ENCODE data around the gene TMEM161B. TPM values are rescaled to one million over a fixed set of nuclear protein-coding genes. Genes with fewer than 3 reads are reported as not detected.

Gene TMEM161B
- total and polyA plus RNA-seq, 2 donors (not counting 3 experiments of a cell fraction or from before 2014, with no cell fraction given): 5.3 to 11.6 TPM

GRCh38 chr5:88251048-88251711 lies 17.5 kb downstream of the TMEM161B start:
- no peaks in the 10 kb centered on the region for H3K9me3 ChIP-seq (replicated peaks; ENCODE audit: control insufficient read depth, insufficient read depth, low read length)
- no peak overlapping the region for H3K27ac ChIP-seq (ENCODE audit: insufficient read depth, low read depth, low read length)
- ChIA-PET CTCF (no interaction called here), POLR2A (no interaction called here)
- H3K4me3 ChIP-seq (replicated peaks in 1 of 3; ENCODE audit: insufficient read depth in 1 of 3, low read depth in 1 of 3, low read length in 3 of 3): no peak overlapping the region
- BruUV-seq (replicated peaks): no TSS peak
- no peak overlapping the region for H3K9ac ChIP-seq (replicated peaks; ENCODE audit: extremely low read depth, insufficient read depth, low read length)
- TF ChIP-seq GATA2 (IDR thresholded peaks at IDR 0.05; ENCODE audit: insufficient read depth, insufficient read length, low read depth, low read length) (no peak), MYC (IDR thresholded peaks at IDR 0.05; ENCODE audit: low read depth, low read length) (no peak), MAX (IDR thresholded peaks at IDR 0.05; ENCODE audit: insufficient read depth, insufficient read length) (no peak), FOS (IDR thresholded peaks at IDR 0.05; ENCODE audit: borderline replicate concordance, insufficient read depth, low read length) (no peak)
- H3K36me3 ChIP-seq (ENCODE audit: control insufficient read depth in 2 of 2, extremely low read depth in 1 of 2, insufficient read depth in 2 of 2, low read length in 2 of 2): no peaks in the 10 kb centered on the region
- no peak overlapping the region for H2AFZ ChIP-seq (ENCODE audit: low read depth, low read length)
- intact Hi-C loops (cut with micrococcal nuclease): no loop called here
- H3K4me1 ChIP-seq (ENCODE audit: control insufficient read depth, extremely low read depth, insufficient read depth, low read length): no peaks in the 10 kb centered on the region
- H3K79me2 ChIP-seq (ENCODE audit: control insufficient read depth, insufficient read depth, low read length): peaks cover 61% of the 10 kb centered on the region
- H3K9me1 ChIP-seq (replicated peaks; ENCODE audit: control insufficient read depth, extremely low read depth, insufficient read depth, low read length): no peaks in the 10 kb centered on the region
- dilution Hi-C loops (cut with MboI; ENCODE audit: extremely low pct_ligation_motif_present, low sequenced_read_pairs): no loop called here
- H4K20me1 ChIP-seq (replicated peaks; ENCODE audit: control insufficient read depth, extremely low read depth, insufficient read depth, low read length): peaks cover 7% of the 10 kb centered on the region
- FAIRE-seq: no peak
- no peak overlapping the region for H3K4me2 ChIP-seq (ENCODE audit: insufficient read depth, low read length)
- no peak for DNase-seq (ENCODE audit: low read depth, low spot score)
- no peaks in the 10 kb centered on the region for H3K27me3 ChIP-seq (ENCODE audit: control insufficient read depth in 2 of 2, insufficient read depth in 2 of 2, low read length in 2 of 2)

GRCh38 chr5:88250010-88250409 lies 18.6 kb downstream of the TMEM161B start:
- FAIRE-seq: no peak
- no peak overlapping the region for H3K4me3 ChIP-seq (replicated peaks in 1 of 3; ENCODE audit: insufficient read depth in 1 of 3, low read depth in 1 of 3, low read length in 3 of 3)
- no peak for DNase-seq (ENCODE audit: low read depth, low spot score)
- no peak overlapping the region for H3K4me2 ChIP-seq (ENCODE audit: insufficient read depth, low read length)
- ChIA-PET POLR2A (no interaction called here), CTCF (no interaction called here)
- H2AFZ ChIP-seq (ENCODE audit: low read depth, low read length): no peak overlapping the region
- no peaks in the 10 kb centered on the region for H3K9me3 ChIP-seq (replicated peaks; ENCODE audit: control insufficient read depth, insufficient read depth, low read length)
- H3K27me3 ChIP-seq (ENCODE audit: control insufficient read depth in 2 of 2, insufficient read depth in 2 of 2, low read length in 2 of 2): no peaks in the 10 kb centered on the region
- no peaks in the 10 kb centered on the region for H3K36me3 ChIP-seq (ENCODE audit: control insufficient read depth in 2 of 2, extremely low read depth in 1 of 2, insufficient read depth in 2 of 2, low read length in 2 of 2)
- H3K27ac ChIP-seq (ENCODE audit: insufficient read depth, low read depth, low read length): no peak overlapping the region
- BruUV-seq (replicated peaks): no TSS peak
- H3K9me1 ChIP-seq (replicated peaks; ENCODE audit: control insufficient read depth, extremely low read depth, insufficient read depth, low read length): no peaks in the 10 kb centered on the region
- intact Hi-C loops (cut with micrococcal nuclease): no loop called here
- peaks cover 9% of the 10 kb centered on the region for H4K20me1 ChIP-seq (replicated peaks; ENCODE audit: control insufficient read depth, extremely low read depth, insufficient read depth, low read length)
- no peak overlapping the region for H3K9ac ChIP-seq (replicated peaks; ENCODE audit: extremely low read depth, insufficient read depth, low read length)
- no peak for TF ChIP-seq POLR2AphosphoS5 (IDR thresholded peaks at IDR 0.05; ENCODE audit: insufficient read depth, low read depth, low read length)
- TF ChIP-seq EZH2 (IDR thresholded peaks at IDR 0.05; ENCODE audit: borderline replicate concordance, low read depth, low read length, severe bottlenecking): no peak
- H3K4me1 ChIP-seq (ENCODE audit: control insufficient read depth, extremely low read depth, insufficient read depth, low read length): no peaks in the 10 kb centered on the region
- H3K79me2 ChIP-seq (ENCODE audit: control insufficient read depth, insufficient read depth, low read length): peaks cover 60% of the 10 kb centered on the region
- dilution Hi-C loops (cut with MboI; ENCODE audit: extremely low pct_ligation_motif_present, low sequenced_read_pairs): no loop called here

Data from endothelial cell of umbilical vein (primary cell).